Pancreas (tissue), 10 donors: Measurements from ENCODE around the gene CEACAM7. TPM values are rescaled to one million over a fixed set of nuclear protein-coding genes. Genes with fewer than 3 reads are reported as not detected.

Experiments used
- ATAC-seq, 4 donors: fragments of 200-7000 bp; cut with Tn5 transposase; one replicate each; pipeline versions ENCODE4 v1.8.0 to v1.9.1; 2020; ENCODE audit warnings: mild to moderate bottlenecking in 4 of 4, moderate library complexity in 4 of 4
- DNase-seq, 6 donors: peaks; one replicate each; pipeline ENCODE4 v3.0.0-alpha.2; 2020
- FAIRE-seq: peaks from 2 replicates; lab custom pipeline; 2012; peaks lifted over from hg19 to GRCh38; lab: Jason Lieb, UNC
- H3K27ac ChIP-seq, 4 donors: fragments of 200-600 bp; sonication (generic); 1 replicate in 3 of 4; 2 replicates in 1 of 4; pipeline versions ENCODE4 v1.5.0 to v1.8.0; 2020
- H3K27me3 ChIP-seq, 4 donors: fragments of 200-600 bp; one replicate each; pipeline ENCODE4 v1.8.0; 2021
- H3K36me3 ChIP-seq, 3 donors: fragments of 200-600 bp; sonication (generic) in 1 of 3; one replicate each; pipeline versions ENCODE4 v1.5.0 to v1.8.0; 2020 to 2021
- H3K4me1 ChIP-seq, 3 donors: fragments of 200-600 bp; one replicate each; pipeline ENCODE4 v1.8.0; 2021
- H3K4me3 ChIP-seq, 4 donors: fragments of 200-600 bp; sonication (generic) in 2 of 4; one replicate each; pipeline versions ENCODE4 v1.5.0 to v1.8.0; 2020 to 2021
- H3K9me3 ChIP-seq, 4 donors: fragments of 200-600 bp; one replicate each; pipeline ENCODE4 v1.8.0; 2021
- WGBS, 2 donors: extraction: QIAGEN DNeasy Blood & Tissue Kit; methylation state at CpG; one replicate each; pipeline ENCODE4 v1.1.7; 2013; 5-methylcytosine and 5-hydroxymethylcytosine counted together
- intact Hi-C, 3 donors: fragments of 100-400 bp; cut with DNase I; formaldehyde crosslinking; loops; one replicate each; pipeline versions ENCODE4 v1.11.1 to v1.14.2; 2022
- polyA plus RNA-seq, 2 donors: library from polyadenylated mRNA; stranded (reverse); fragments of 200-250 nt; gene quantifications; one replicate each; pipeline ENCODE4 v1.2.3, GENCODE V29; 2013
- total RNA-seq, 6 donors: library from RNA; stranded (reverse); fragmentation: NEBNext Ultra II Directional in 4 of 6; extraction: Animal tissue kit (Norgen Biotek cat#: 25700) in 4 of 6; gene quantifications; one replicate each; pipeline versions ENCODE4 v1.2.1 to v1.2.4, GENCODE V29; 2021 to 2023
- TF ChIP-seq, protein P1 (sequence below), 4 donors: fragments of 200-600 bp; sonication (generic) in 3 of 4; IDR thresholded peaks; one replicate each; pipeline versions ENCODE4 v1.5.0 to v1.8.0; 2021; ENCODE audit warnings: antibody characterized with exemption in 4 of 4
- donor health status: healthy with polysubstance abuse.
- donor health status: DM: no; HTN: no; CAD: no; lungs with moderate emphysema.
- donor health status: DM: no; HTN: no; CAD: no.
- donor health status: control.
- donor health status: control.
- donor health status: Bipolar disorder and iron deficiency.
- donor health status: DM: yes; HTN: yes; CAD: no.
- donor health status: DM: no; HTN: no; CAD: no.
- donor health status: DM: no; HTN: no; CAD: no.
- donor health status: DM: yes; HTN: yes; CAD: no.

CEACAM7 gene
- total and polyA plus RNA-seq, 8 donors, result 1.2 to 6.4 (median 2.6) TPM

DNA sequence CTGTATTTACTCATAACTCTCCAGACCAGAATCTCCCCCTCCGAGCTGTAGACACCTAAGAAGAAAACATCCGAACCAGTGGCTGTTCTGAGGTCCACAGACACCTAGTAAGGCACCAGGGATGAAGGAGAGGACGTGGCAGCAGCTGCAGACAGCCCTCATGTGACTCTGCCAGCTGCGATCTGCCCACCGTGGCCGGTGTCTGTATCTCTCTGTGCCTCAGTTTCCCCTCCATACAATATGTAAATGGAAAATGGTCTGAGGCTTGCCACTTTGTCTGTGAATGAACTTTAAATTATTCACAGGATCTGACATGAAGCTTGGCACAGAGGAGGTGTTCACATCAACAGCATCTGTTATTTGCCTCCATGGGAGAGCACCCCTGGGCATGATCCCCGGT lies 63.6 kb downstream of the CEACAM7 start:
- 61 to 68% methylated on average over 7 of the region's 7 CpGs for WGBS, 2 donors
- FAIRE-seq, result no peak
- no peaks in the 10 kb centered on the region for H3K36me3 ChIP-seq
- DNase-seq, result no peak
- TF ChIP-seq, protein P1, sequence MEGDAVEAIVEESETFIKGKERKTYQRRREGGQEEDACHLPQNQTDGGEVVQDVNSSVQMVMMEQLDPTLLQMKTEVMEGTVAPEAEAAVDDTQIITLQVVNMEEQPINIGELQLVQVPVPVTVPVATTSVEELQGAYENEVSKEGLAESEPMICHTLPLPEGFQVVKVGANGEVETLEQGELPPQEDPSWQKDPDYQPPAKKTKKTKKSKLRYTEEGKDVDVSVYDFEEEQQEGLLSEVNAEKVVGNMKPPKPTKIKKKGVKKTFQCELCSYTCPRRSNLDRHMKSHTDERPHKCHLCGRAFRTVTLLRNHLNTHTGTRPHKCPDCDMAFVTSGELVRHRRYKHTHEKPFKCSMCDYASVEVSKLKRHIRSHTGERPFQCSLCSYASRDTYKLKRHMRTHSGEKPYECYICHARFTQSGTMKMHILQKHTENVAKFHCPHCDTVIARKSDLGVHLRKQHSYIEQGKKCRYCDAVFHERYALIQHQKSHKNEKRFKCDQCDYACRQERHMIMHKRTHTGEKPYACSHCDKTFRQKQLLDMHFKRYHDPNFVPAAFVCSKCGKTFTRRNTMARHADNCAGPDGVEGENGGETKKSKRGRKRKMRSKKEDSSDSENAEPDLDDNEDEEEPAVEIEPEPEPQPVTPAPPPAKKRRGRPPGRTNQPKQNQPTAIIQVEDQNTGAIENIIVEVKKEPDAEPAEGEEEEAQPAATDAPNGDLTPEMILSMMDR (IDR thresholded peaks at IDR 0.05), result no peak
- no peak overlapping the region for H3K4me3 ChIP-seq
- no peaks in the 10 kb centered on the region for H3K9me3 ChIP-seq
- intact Hi-C loops, result no loop called here
- no peaks in the 10 kb centered on the region for H3K4me1 ChIP-seq
- H3K27ac ChIP-seq, result no peak overlapping the region
- H3K27me3 ChIP-seq, result no peaks in the 10 kb centered on the region
- ATAC-seq, result no peak

DNA sequence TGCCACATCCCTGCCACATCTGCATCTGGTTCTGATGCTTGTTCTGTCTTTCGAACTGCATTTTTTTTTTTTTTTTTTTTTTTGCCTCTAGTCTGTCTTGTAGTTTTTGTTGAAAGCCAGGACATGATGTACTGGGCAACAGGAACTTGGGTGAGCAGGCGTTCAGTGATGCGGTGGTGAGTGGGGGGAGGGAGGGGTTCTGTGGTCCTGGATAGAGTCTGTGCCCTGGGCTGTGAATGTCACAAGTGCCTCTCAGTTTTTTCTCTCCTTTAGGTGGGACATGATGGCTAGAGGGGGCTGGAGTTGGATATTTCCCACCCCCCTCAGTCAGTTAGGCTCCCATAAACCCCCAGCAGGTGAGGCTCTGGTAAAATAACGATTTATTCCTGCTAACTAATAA lies 64.7 kb downstream of the CEACAM7 start:
- Histone ChIP-seq H3K27me3 (no peaks in the 10 kb centered on the region), H3K36me3 (no peaks in the 10 kb centered on the region), H3K4me1 (no peaks in the 10 kb centered on the region), H3K4me3 (no peak overlapping the region), H3K27ac (no peak overlapping the region), H3K9me3 (no peaks in the 10 kb centered on the region)
- no peak for DNase-seq
- WGBS, 2 donors, result 48 to 52% methylated on average over 4 of the region's 4 CpGs
- no peak for ATAC-seq
- no peak for FAIRE-seq
- TF ChIP-seq, protein P1 (IDR thresholded peaks at IDR 0.05), result no peak
- intact Hi-C loops, result no loop called here

Other genes with a start within 250 kb of the CEACAM7 start
- gene DMAC2, start 248.4 kb downstream of the CEACAM7 start, total RNA-seq, result 10 to 100 TPM; 16.2 to 25.5 (median 24.7) TPM
- gene DMAC2, start 248.4 kb downstream of the CEACAM7 start, polyA plus RNA-seq, result 10 to 100 TPM; 19.0 to 23.6 TPM
- gene ERICH4, start 245.1 kb downstream of the CEACAM7 start, total RNA-seq, result not detected
- not detected for gene ERICH4, start 245.1 kb downstream of the CEACAM7 start, polyA plus RNA-seq
- gene CEACAM21, start 112.1 kb downstream of the CEACAM7 start, total RNA-seq, result 1 to 10 TPM in 1 of 6 donors, under 1 TPM in 3, not detected in 2; 0.09 to 1.2 (median 0.53) TPM
- gene CEACAM21, start 112.1 kb downstream of the CEACAM7 start, polyA plus RNA-seq, result 1 to 10 TPM in 1 of 2 donors, under 1 TPM in 1; 0.23 to 1.2 TPM
- gene CEACAM4, start 61.2 kb downstream of the CEACAM7 start, total RNA-seq, result 1 to 10 TPM in 2 of 6 donors, under 1 TPM in 4; 0.46 to 1.1 (median 0.54) TPM
- 1 to 10 TPM in 1 of 2 donors, under 1 TPM in 1; 0.30 to 1.1 TPM for gene CEACAM4, start 61.2 kb downstream of the CEACAM7 start, polyA plus RNA-seq
- gene CEACAM5, start 20.4 kb upstream of the CEACAM7 start, total RNA-seq, result 1 to 10 TPM in 1 of 6 donors, under 1 TPM in 2, not detected in 3; 0.12 to 5.8 (median 0.32) TPM
- under 1 TPM; 0.02 to 0.30 TPM for gene CEACAM5, start 20.4 kb upstream of the CEACAM7 start, polyA plus RNA-seq
- gene CEACAM6, start 67.3 kb upstream of the CEACAM7 start, total RNA-seq, result 1 to 10 TPM; 3.6 to 9.0 (median 8.0) TPM
- gene CEACAM6, start 67.3 kb upstream of the CEACAM7 start, polyA plus RNA-seq, result 1 to 10 TPM in 1 of 2 donors, under 1 TPM in 1; 0.68 to 1.7 TPM
- gene CEACAM3, start 108.3 kb upstream of the CEACAM7 start, total RNA-seq, result under 1 TPM in 2 of 6 donors, not detected in 4; 0.41 to 0.61 TPM
- not detected for gene CEACAM3, start 108.3 kb upstream of the CEACAM7 start, polyA plus RNA-seq
- gene LYPD4, start 156.4 kb upstream of the CEACAM7 start, total RNA-seq, result not detected
- gene LYPD4, start 156.4 kb upstream of the CEACAM7 start, polyA plus RNA-seq, result not detected
- not detected for gene DMRTC2, start 156.8 kb upstream of the CEACAM7 start, total RNA-seq
- not detected for gene DMRTC2, start 156.8 kb upstream of the CEACAM7 start, polyA plus RNA-seq
- gene RPS19, start 172.0 kb upstream of the CEACAM7 start, total RNA-seq, result 1,000 to 10,000 TPM in 5 of 6 donors, 100 to 1,000 TPM in 1; 939 to 1,697 (median 1,289) TPM
- gene RPS19, start 172.0 kb upstream of the CEACAM7 start, polyA plus RNA-seq, result 1,000 to 10,000 TPM; 1,099 to 2,267 TPM
- gene CD79A, start 189.0 kb upstream of the CEACAM7 start, total RNA-seq, result under 1 TPM in 5 of 6 donors, not detected in 1; 0.16 to 1.00 (median 0.31) TPM
- gene CD79A, start 189.0 kb upstream of the CEACAM7 start, polyA plus RNA-seq, result under 1 TPM; 0.11 to 0.23 TPM
- 10 to 100 TPM; 26.3 to 65.6 (median 37.0) TPM for gene ARHGEF1, start 194.9 kb upstream of the CEACAM7 start, total RNA-seq
- 100 to 1,000 TPM; 139 to 179 TPM for gene ARHGEF1, start 194.9 kb upstream of the CEACAM7 start, polyA plus RNA-seq
- under 1 TPM in 5 of 6 donors, not detected in 1; 0.06 to 0.37 (median 0.14) TPM for gene ERFL, start 240.2 kb upstream of the CEACAM7 start, total RNA-seq
- gene ERFL, start 240.2 kb upstream of the CEACAM7 start, polyA plus RNA-seq, result under 1 TPM; 0.33 to 0.34 TPM